Measurements from ENCODE around the gene LGI2. TPM values are rescaled to one million over a fixed set of nuclear protein-coding genes. Genes with fewer than 3 reads are reported as not detected.

The LGI2 gene
- total RNA-seq, 1 donor from 2014 or later: 52.1 TPM

- DNase-seq (ENCODE audit: low spot score): no peak
- no peak for ATAC-seq
- intact Hi-C loops (cut with DNase I): no loop called here
These were observed 57.4 kb downstream of the LGI2 start for GRCh38 chr4:24973404-24973746.

- DNase-seq (ENCODE audit: low spot score) (no peak), ATAC-seq (no peak)
- intact Hi-C loops (cut with DNase I): no loop called here
These were observed 59.6 kb downstream of the LGI2 start for GRCh38 chr4:24971192-24971591.

DNA sequence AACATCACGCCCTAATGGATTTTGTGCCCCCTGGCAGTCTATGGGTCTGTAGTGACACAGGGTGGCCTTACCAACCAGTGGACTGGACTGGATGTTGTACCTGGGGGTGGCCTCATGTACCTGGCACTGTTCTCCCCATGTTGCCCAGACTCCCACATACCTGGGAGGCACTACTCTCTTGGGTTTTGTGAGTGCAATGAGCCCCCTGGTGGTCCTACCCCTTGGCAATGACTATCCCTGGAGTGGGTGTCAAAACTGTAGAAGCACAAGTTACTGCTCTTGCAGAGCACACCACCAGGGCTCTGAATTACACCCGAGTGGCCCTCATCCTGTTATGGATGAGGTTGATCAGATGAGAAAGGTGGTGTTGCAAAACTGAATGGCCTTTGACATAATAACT is 60.1 kb downstream of the LGI2 start:
- no peak for ATAC-seq
- intact Hi-C loops (cut with DNase I): no loop called here
- DNase-seq (ENCODE audit: low spot score): no peak

DNA sequence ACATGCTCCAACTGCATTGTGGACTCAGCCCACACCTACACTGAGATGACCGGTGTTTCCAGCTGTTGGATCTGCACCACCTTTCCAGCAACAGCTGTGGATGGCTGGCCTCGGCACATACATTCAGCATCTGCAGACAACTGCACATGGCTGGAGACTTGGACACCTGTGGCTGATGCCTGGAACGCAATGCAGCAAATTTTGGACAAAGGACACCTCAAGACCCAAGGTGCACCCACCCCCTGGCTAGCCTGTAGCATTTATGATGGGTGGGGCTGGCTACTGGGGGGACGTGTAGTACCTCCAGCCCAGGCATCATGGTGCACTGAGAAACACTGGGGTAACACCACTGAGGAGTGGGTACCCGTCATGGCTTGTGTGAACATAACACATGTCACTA is 60.6 kb downstream of the LGI2 start:
- intact Hi-C loops (cut with DNase I): no loop called here
- ATAC-seq (no peak), DNase-seq (ENCODE audit: low spot score) (no peak)

- intact Hi-C loops (cut with DNase I): no loop called here
These were observed 61.3 kb downstream of the LGI2 start for GRCh38 chr4:24969486-24969885.

DNA sequence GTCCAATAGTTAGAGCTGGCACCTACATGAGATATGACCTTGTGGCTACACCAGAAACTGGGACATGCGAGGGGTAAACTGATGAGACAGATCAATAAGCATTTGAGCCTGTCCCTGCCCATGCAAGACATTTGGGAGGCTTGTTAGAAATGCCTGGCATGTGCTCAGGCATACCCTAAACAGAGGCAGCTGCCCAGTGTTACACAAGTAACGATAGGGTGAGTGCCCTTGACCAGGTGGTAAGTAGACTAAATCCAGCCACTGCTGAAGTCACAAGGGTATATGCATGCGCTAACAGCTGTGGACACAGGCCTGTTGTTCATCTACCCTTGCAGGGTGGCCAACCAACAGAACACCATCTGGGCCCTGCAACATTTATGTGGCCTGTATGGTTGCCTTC is 61.8 kb downstream of the LGI2 start:
- no peak for DNase-seq (ENCODE audit: low spot score)
- intact Hi-C loops (cut with DNase I): no loop called here
- ATAC-seq: no peak

More at GRCh38 chr4:24969486-24969885, 61.3 kb downstream of the LGI2 start:
- DNase-seq (ENCODE audit: low spot score) (no peak), ATAC-seq (no peak)

- intact Hi-C loops (cut with DNase I): no loop called here
- DNase-seq (ENCODE audit: low spot score): no peak
- ATAC-seq: no peak
These were observed 62.5 kb downstream of the LGI2 start for GRCh38 chr4:24968278-24968677.

- ATAC-seq: no peak
- DNase-seq (ENCODE audit: low spot score): no peak
- intact Hi-C loops (cut with DNase I): no loop called here
These were observed 63.4 kb downstream of the LGI2 start for GRCh38 chr4:24967346-24967745.

GRCh38 chr4:24966076-24966475 is 64.7 kb downstream of the LGI2 start:
- intact Hi-C loops (cut with DNase I): no loop called here
- no peak for DNase-seq (ENCODE audit: low spot score)

DNA sequence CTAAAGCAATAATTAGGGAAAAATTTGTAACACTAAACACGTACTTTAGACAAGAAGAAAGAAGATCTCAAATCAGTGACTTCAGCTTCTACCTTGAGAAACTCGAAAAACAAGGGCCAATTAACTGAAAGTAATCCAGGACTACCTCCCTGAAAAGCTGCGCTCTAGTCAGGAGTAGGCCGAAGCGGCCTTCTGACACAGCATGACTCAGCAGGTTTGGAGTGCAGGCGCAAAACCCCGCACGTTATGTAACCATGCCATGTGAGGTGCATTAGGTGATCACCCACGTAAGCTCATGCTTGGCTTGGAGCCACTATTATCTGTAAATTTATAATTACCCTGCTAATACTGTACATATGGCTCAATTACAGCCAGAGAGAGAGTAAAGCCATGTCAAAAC is 65.1 kb downstream of the LGI2 start:
- intact Hi-C loops (cut with DNase I): no loop called here
- ATAC-seq (no peak), DNase-seq (ENCODE audit: low spot score) (no peak)

More at GRCh38 chr4:24966076-24966475, 64.7 kb downstream of the LGI2 start:
- ATAC-seq: no peak

GRCh38 chr4:24963277-24963676 is 67.5 kb downstream of the LGI2 start:
- ATAC-seq (no peak), DNase-seq (ENCODE audit: low spot score) (no peak)
- intact Hi-C loops (cut with DNase I): no loop called here

DNA sequence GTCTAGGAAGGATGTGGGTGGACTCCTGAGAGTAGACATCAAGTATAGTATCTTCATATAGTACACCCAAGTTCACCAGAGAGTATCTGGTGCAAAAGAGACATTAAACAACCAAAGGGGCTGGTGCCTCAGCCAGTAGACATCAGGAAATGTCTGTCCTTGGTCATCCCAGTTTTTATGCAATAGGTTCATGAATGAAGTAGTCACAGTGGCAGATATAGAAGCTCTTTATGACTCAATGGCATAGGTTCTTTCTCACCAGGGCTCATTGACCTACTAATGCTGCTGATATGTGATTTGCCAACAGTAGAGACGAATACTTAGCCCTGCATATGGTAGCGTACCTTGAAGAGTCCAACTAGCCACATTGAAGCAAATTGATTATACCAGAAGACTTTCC is 72.9 kb downstream of the LGI2 start:
- ATAC-seq: no peak
- intact Hi-C loops (cut with DNase I): no loop called here
- DNase-seq (ENCODE audit: low spot score): no peak

DNA sequence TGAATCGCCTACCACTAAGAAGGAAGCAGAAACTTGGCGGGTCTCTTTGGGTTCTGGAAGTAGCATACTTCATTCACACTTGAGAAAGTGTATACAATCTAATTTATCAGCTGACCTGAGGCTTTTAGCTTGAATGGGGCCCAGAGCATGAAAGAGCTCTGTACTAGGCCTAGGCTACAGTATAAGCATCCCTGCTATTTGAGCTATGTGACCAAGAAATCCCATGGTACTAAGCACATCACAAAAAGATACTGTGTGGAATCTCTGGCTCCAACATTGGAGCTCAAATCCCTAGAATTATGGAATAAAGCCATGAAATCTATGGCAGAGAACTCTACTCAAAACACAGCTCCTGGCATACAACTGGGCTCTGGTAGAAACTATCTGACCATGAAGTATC is 74.0 kb downstream of the LGI2 start:
- no peak for DNase-seq (ENCODE audit: low spot score)
- ATAC-seq: no peak
- intact Hi-C loops (cut with DNase I): no loop called here

DNA sequence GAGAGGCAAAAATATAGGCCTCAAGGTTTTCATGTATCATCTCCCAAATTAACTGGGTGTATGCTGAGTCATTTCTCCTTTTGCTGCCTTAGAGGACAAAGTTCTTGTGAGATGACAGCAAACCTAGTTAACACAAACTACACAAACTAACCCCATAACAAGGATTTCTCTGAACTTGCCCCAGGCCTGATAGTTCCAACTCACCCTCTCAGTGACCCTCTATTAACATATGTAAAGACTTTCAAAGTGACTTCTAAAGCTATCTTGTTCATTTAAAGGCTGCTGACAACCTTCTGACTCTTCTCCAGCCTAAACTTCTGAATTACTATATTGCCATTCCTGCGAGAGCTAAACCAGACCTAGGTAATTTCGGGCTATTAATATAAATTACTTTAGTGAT is 74.7 kb downstream of the LGI2 start:
- intact Hi-C loops (cut with DNase I): no loop called here
- no peak for ATAC-seq
- DNase-seq (ENCODE audit: low spot score): no peak

DNA sequence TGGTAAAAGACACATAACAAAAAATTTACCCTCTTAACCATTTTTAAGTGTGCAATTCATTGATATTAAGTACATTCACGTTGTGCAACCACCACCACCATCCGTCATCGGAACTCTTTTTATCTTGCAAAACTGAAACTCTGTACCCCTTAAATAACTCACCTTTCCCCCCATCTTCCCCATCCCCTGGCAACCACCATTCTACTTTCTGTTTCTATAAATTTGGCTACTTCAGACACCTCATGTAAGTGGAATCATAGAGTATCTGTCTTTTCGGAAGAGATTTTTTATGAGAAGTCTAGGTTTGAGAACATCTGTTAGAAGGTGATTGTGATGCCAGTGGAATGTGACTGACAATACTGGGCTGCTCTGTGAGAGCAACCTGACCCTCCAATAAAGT is 78.1 kb downstream of the LGI2 start:
- ATAC-seq: no peak
- DNase-seq (ENCODE audit: low spot score): no peak
- intact Hi-C loops (cut with DNase I): no loop called here

GRCh38 chr4:24949970-24950369 is 80.8 kb downstream of the LGI2 start:
- intact Hi-C loops (cut with DNase I): no loop called here
- ATAC-seq (no peak), DNase-seq (ENCODE audit: low spot score) (no peak)

Other genes with a start within 250 kb of the LGI2 start
- gene SOD3, start 235.4 kb downstream of the LGI2 start, total RNA-seq: 178 TPM
- 42.5 TPM for gene CCDC149, start 117.9 kb downstream of the LGI2 start, total RNA-seq
- 11.3 TPM for gene SEPSECS, start 129.5 kb upstream of the LGI2 start, total RNA-seq
- 10.3 TPM for gene PI4K2B, start 203.1 kb upstream of the LGI2 start, total RNA-seq

All from sciatic nerve (tissue), 2 donors.